WTC11 (cell line): ENCODE measurements around the gene EFNA5. TPM values are rescaled to one million over a fixed set of nuclear protein-coding genes. Genes with fewer than 3 reads are reported as not detected.

ENCODE experiments used
- ATAC-seq: fragments of 200-7000 bp; cut with Tn5 transposase; 2 replicates; pipeline ENCODE4 v1.10.0; 2021; ENCODE audit warnings: mild to moderate bottlenecking, moderate library complexity
- CTCF ChIA-PET: fragments of 300-600 bp; sonication (Branson Sonifier 250); formaldehyde crosslinking; loops from one replicate; lab custom pipeline; 2021; ENCODE audit warnings: antibody characterized with exemption; lab: Charles Lee
- POLR2A ChIA-PET: fragments of 350-600 bp; sonication (Branson Sonifier 250); formaldehyde crosslinking; loops from one replicate; lab custom pipeline; 2021; ENCODE audit warnings: antibody characterized with exemption; lab: Charles Lee
- DNase-seq: peaks from one replicate; pipeline ENCODE4 v3.0.0; 2021; ENCODE audit warnings: low spot score
- H3K27ac Mint-ChIP-seq: 2 replicates; pipeline ENCODE4 v1.8.0; 2021; ENCODE audit warnings: mixed read lengths
- H3K27me3 Mint-ChIP-seq: 2 replicates; pipeline ENCODE4 v1.8.0; 2021; ENCODE audit warnings: low read depth, mild to moderate bottlenecking, moderate library complexity, mixed read lengths
- H3K36me3 Mint-ChIP-seq: 2 replicates; pipeline ENCODE4 v1.8.0; 2021; ENCODE audit warnings: mixed read lengths
- H3K4me1 Mint-ChIP-seq: 2 replicates; pipeline ENCODE4 v1.8.0; 2022; ENCODE audit warnings: mixed read lengths
- H3K4me3 Mint-ChIP-seq: 2 replicates; pipeline ENCODE4 v1.8.0; 2021; ENCODE audit warnings: mild to moderate bottlenecking, moderate library complexity, mixed read lengths
- H3K9me3 Mint-ChIP-seq: 2 replicates; pipeline ENCODE4 v1.8.0; 2021; ENCODE audit warnings: mixed read lengths
- AFF4 ChIP-seq: sonication (generic); formaldehyde crosslinking; IDR thresholded peaks from 2 replicates; pipeline ENCODE4 v1.8.1; 2023; ENCODE audit warnings: mild to moderate bottlenecking, missing genetic modification reagents, borderline replicate concordance
- ARID4B ChIP-seq: sonication (generic); formaldehyde crosslinking; IDR thresholded peaks from 2 replicates; pipeline ENCODE4 v1.8.0; 2023; ENCODE audit warnings: missing genetic modification reagents, mild to moderate bottlenecking, borderline replicate concordance
- ATF2 ChIP-seq: sonication (generic); formaldehyde crosslinking; IDR thresholded peaks from 2 replicates; pipeline ENCODE4 v1.8.1; 2022; ENCODE audit warnings: low read depth, missing genetic modification reagents, borderline replicate concordance
- CBFB ChIP-seq: sonication (generic); formaldehyde crosslinking; IDR thresholded peaks from 2 replicates; pipeline ENCODE4 v1.8.1; 2022; ENCODE audit warnings: mild to moderate bottlenecking, low read depth, missing genetic modification reagents
- CREM ChIP-seq: sonication (generic); formaldehyde crosslinking; IDR thresholded peaks from 2 replicates; pipeline ENCODE4 v1.8.1; 2022; ENCODE audit warnings: mild to moderate bottlenecking, missing genetic modification reagents, moderate library complexity
- E2F5 ChIP-seq: sonication (generic); formaldehyde crosslinking; IDR thresholded peaks from 2 replicates; pipeline ENCODE4 v1.8.1; 2022; ENCODE audit warnings: mild to moderate bottlenecking, moderate library complexity, missing genetic modification reagents
- ESRRA ChIP-seq: sonication (generic); formaldehyde crosslinking; IDR thresholded peaks from 2 replicates; pipeline ENCODE4 v1.8.1; 2022; ENCODE audit warnings: mild to moderate bottlenecking, missing genetic modification reagents, borderline replicate concordance
- FOXP4 ChIP-seq: sonication (generic); formaldehyde crosslinking; IDR thresholded peaks from 2 replicates; pipeline ENCODE4 v1.8.0; 2022; ENCODE audit warnings: mild to moderate bottlenecking, missing genetic modification reagents
- MXD4 ChIP-seq: fragments of 250-450 bp; sonication (Bioruptor Pico); IDR thresholded peaks from 2 replicates; pipeline ENCODE4 v1.8.0; 2021; ENCODE audit warnings: mild to moderate bottlenecking, moderate library complexity, borderline replicate concordance
- NFYB ChIP-seq: sonication (generic); formaldehyde crosslinking; conservative IDR thresholded peaks from 2 replicates; pipeline ENCODE4 v1.8.0; 2022; ENCODE audit warnings: low read depth, missing genetic modification reagents
- RORB ChIP-seq: fragments of 250-450 bp; sonication (Bioruptor Pico); IDR thresholded peaks from 2 replicates; pipeline ENCODE4 v1.9.0; 2021; ENCODE audit warnings: mild to moderate bottlenecking
- SMAD3 ChIP-seq: sonication (generic); formaldehyde crosslinking; IDR thresholded peaks from 2 replicates; pipeline ENCODE4 v1.8.0; 2022; ENCODE audit warnings: missing genetic modification reagents, mild to moderate bottlenecking, borderline replicate concordance
- SOX15 ChIP-seq: fragments of 250-450 bp; sonication (Bioruptor Pico); IDR thresholded peaks from 2 replicates; pipeline ENCODE4 v1.9.0; 2021; ENCODE audit warnings: mild to moderate bottlenecking
- STAT6 ChIP-seq: sonication (generic); formaldehyde crosslinking; conservative IDR thresholded peaks from 2 replicates; pipeline ENCODE4 v1.8.1; 2023; ENCODE audit warnings: mild to moderate bottlenecking, low read depth, missing genetic modification reagents, moderate library complexity
- TCF7 ChIP-seq: sonication (generic); formaldehyde crosslinking; IDR thresholded peaks from 2 replicates; pipeline ENCODE4 v1.8.0; 2022; ENCODE audit warnings: mild to moderate bottlenecking, low read depth, missing genetic modification reagents, moderate library complexity
- TEAD1 ChIP-seq: sonication (generic); formaldehyde crosslinking; IDR thresholded peaks from 2 replicates; pipeline ENCODE4 v1.8.0; 2022; ENCODE audit warnings: mild to moderate bottlenecking, missing genetic modification reagents
- USF2 ChIP-seq: sonication (generic); formaldehyde crosslinking; IDR thresholded peaks from 2 replicates; pipeline ENCODE4 v1.8.1; 2023; ENCODE audit warnings: mild to moderate bottlenecking, missing genetic modification reagents, moderate library complexity
- ZNF263 ChIP-seq: sonication (generic); formaldehyde crosslinking; IDR thresholded peaks from 2 replicates; pipeline ENCODE4 v1.8.1; 2022; ENCODE audit warnings: low read depth, mild to moderate bottlenecking, moderate library complexity, missing genetic modification reagents
- ZNF396 ChIP-seq: fragments of 250-450 bp; sonication (Bioruptor Pico); IDR thresholded peaks from 2 replicates; pipeline ENCODE4 v1.8.0; 2021; ENCODE audit warnings: mild to moderate bottlenecking, moderate library complexity, borderline replicate concordance
- total RNA-seq: library from RNA; stranded (reverse); gene quantifications from 3 replicates; pipeline ENCODE4 v1.2.3, GENCODE V29; 2021

Gene EFNA5
- total RNA-seq, 1 experiment from 2014 or later: 17.4 TPM

GRCh38 chr5:107457881-107458280 lies 212.9 kb downstream of the EFNA5 start:
- ChIA-PET CTCF (no interaction called here), POLR2A (no interaction called here)
- no peak overlapping the region for H3K4me3 Mint-ChIP-seq
- H3K4me1 Mint-ChIP-seq: peaks cover 71% of the 10 kb centered on the region
- DNase-seq (no peak), ATAC-seq (no peak)
- peaks cover 4% of the 10 kb centered on the region for H3K36me3 Mint-ChIP-seq
- H3K9me3 Mint-ChIP-seq: peaks cover 7% of the 10 kb centered on the region; the same call in 1 of the 2 replicates
- H3K27ac Mint-ChIP-seq: no peak overlapping the region
- no peaks in the 10 kb centered on the region for H3K27me3 Mint-ChIP-seq
- no peak for TF ChIP-seq CBFB
- no peak for TF ChIP-seq ARID4B (CRISPR knock-in tag)
- TF ChIP-seq NFYB (CRISPR knock-in tag): no peak
- no peak for TF ChIP-seq SOX15 (CRISPR knock-in tag)
- TF ChIP-seq TEAD1 (CRISPR knock-in tag): no peak
- TF ChIP-seq CREM (CRISPR knock-in tag): no peak
- TF ChIP-seq ESRRA (CRISPR knock-in tag): no peak
- no peak for TF ChIP-seq RORB (CRISPR knock-in tag)
- TF ChIP-seq SMAD3 (CRISPR knock-in tag): no peak
- no peak for TF ChIP-seq USF2 (CRISPR knock-in tag)
- TF ChIP-seq TCF7 (CRISPR knock-in tag): no peak
- no peak for TF ChIP-seq MXD4 (CRISPR knock-in tag)
- no peak for TF ChIP-seq STAT6 (CRISPR knock-in tag)
- no peak for TF ChIP-seq AFF4 (CRISPR knock-in tag)
- no peak for TF ChIP-seq E2F5 (CRISPR knock-in tag)
- TF ChIP-seq ZNF263 (CRISPR knock-in tag): no peak
- TF ChIP-seq FOXP4 (CRISPR knock-in tag): no peak
- no peak for TF ChIP-seq ZNF396 (CRISPR knock-in tag)
- TF ChIP-seq ATF2: no peak
